ENCODE data around the gene COX7A1.

DNA sequence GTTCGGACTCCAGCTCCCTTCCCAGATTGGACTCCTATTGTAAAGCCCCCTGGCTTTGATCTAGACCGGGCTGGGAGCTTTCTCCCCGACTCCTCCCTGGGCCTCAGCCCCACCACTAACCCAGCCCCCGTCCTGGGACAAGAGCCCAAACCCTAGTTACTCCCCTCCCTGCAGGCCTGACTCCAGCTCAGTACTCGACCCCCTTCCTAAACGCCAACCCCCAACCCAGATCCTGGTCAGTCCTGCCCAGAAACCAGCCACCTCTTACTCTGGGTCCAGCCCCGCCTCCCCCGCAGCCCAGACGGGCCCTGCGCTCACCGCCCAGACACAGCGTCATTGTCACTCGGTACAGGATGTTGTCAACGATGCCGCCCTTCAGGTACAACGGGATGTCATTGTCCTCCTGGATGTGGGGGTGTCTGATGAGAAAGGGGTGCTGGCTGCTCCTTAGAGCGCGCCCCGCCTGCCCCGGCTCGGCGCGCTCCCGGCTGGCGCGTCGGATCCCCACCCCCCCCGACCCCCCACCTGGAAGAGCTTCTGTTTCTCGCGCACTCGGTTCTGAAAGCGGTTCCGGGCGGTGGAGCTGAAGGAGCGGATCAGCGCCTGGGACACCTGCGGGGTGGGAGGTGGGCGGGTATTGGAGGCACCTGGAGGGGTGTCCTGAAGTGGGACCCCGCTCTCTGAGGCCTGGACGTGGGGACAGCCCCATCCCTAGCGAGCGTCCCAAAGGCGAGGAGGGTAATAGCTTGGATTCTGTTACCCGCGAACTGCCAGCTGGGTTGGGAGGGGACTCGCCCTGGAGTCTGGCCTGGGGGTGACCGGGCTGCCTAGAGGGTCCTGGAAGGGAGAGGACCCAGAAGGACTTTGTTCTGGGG lies 866 bp downstream of the COX7A1 start:
- TF ChIP-seq CTCF (IDR thresholded peaks at IDR 0.05) (no peak), POLR2A (IDR thresholded peaks at IDR 0.05) (peak in 1 of 2 donors; percentile 49), EP300 (IDR thresholded peaks at IDR 0.05) (peak in 1 of 2 donors; percentile 70)
